Measurements from ENCODE around the gene ZCCHC14. TPM values are rescaled to one million over a fixed set of nuclear protein-coding genes. Genes with fewer than 3 reads are reported as not detected.

Gene ZCCHC14
- total and polyA plus RNA-seq, 2 of the 8 experiments (the other 6 are each of a cell fraction or from before 2014, with no cell fraction given) = 8.2 to 28.2 TPM

GRCh38 chr16:87507351-87508069 lies 14.7 kb upstream of the ZCCHC14 start:
- Histone ChIP-seq H3K14ac (ENCODE audit: insufficient read length) (no peak overlapping the region), H3K56ac (replicated peaks; ENCODE audit: insufficient read length, low read depth, low read length) (no peak overlapping the region), H3K23me2 (ENCODE audit: low read depth, low read length) (peaks cover 4% of the 10 kb centered on the region), H3K4me2 (ENCODE audit: insufficient read depth in 1 of 2, low read depth in 2 of 2, low read length in 2 of 2) (no peak overlapping the region), H3K27ac (ENCODE audit: low read depth, low read length) (no peak overlapping the region), H3K79me1 (ENCODE audit: low read depth, low read length) (peaks cover 3% of the 10 kb centered on the region), H3K4ac (replicated peaks; ENCODE audit: insufficient read length, low read depth, low read length) (no peak overlapping the region), H2BK20ac (ENCODE audit: low read length) (no peak overlapping the region), H3K36me3 (ENCODE audit: control insufficient read depth in 2 of 4, insufficient read depth in 4 of 4, low read length in 3 of 4) (no peaks in the 10 kb centered on the region; a peak in 1 of 8 replicates), H3K79me2 (ENCODE audit: control insufficient read depth in 1 of 2, insufficient read depth in 2 of 2, low read length in 2 of 2) (no peaks in the 10 kb centered on the region), H4K8ac (ENCODE audit: extremely low read depth, insufficient read depth, low read length) (0 out of 2 replicates have a peak overlapping the region, but pooled peaks have one; percentile 28), H2BK120ac (replicated peaks; ENCODE audit: low read depth, low read length) (no peak overlapping the region), H2BK5ac (ENCODE audit: low read depth, low read length) (peak overlapping the region; percentile 18; the same call in 1 of the 2 replicates), H3K18ac (ENCODE audit: extremely low read depth, low read length) (no peak overlapping the region), H3K27me3 (replicated peaks in 1 of 4; ENCODE audit: control insufficient read depth in 3 of 4, extremely low read depth in 1 of 4, insufficient read depth in 3 of 4, low read length in 3 of 4) (no peaks in the 10 kb centered on the region), H2AK5ac (ENCODE audit: low read depth, low read length) (0 out of 2 replicates have a peak overlapping the region, but pooled peaks have one; percentile 24), H3K9me3 (ENCODE audit: insufficient read depth in 2 of 2, low read depth in 1 of 2, low read length in 1 of 2) (peaks cover 0 to 2% of the 10 kb centered on the region in 2 experiments; a peak in 1 of 4 replicates), H3K23ac (ENCODE audit: insufficient read length) (no peak overlapping the region), H4K20me1 (replicated peaks in 1 of 2; ENCODE audit: control insufficient read depth in 1 of 2, insufficient read depth in 2 of 2, low read length in 2 of 2) (peaks cover 0 to 3% of the 10 kb centered on the region in 2 experiments), H4K91ac (replicated peaks; ENCODE audit: insufficient read length, low read length) (no peak overlapping the region), H2AFZ (ENCODE audit: low read length) (no peak overlapping the region), H4K5ac (ENCODE audit: insufficient read length, low read depth, low read length) (no peak overlapping the region), H3K4me3 (ENCODE audit: extremely low read depth in 1 of 4, insufficient read depth in 2 of 4, low read depth in 3 of 4, low read length in 4 of 4) (no peak overlapping the region), H2BK12ac (ENCODE audit: low read depth, low read length) (no peak overlapping the region), H3K4me1 (replicated peaks in 1 of 4; ENCODE audit: control insufficient read depth in 3 of 4, insufficient read depth in 4 of 4, low read length in 3 of 4) (peaks cover 0 to 3% (median 0%) of the 10 kb centered on the region in 4 experiments; a peak in 1 of 7 replicates), H3K9ac (replicated peaks in 1 of 4; ENCODE audit: extremely low read depth in 1 of 4, low read depth in 3 of 4, low read length in 3 of 4) (no peak overlapping the region), H2BK15ac (ENCODE audit: low read length) (peak overlapping the region; percentile 74; the same call in 1 of the 2 replicates)
- ChIA-PET CTCF (ENCODE audit: partially characterized antibody) (interaction anchor here (1.6 kb wide), 2 partner anchors 10 to 128 kb away, joined by 4 read pairs; no protein-coding TSS in a partner anchor), POLR2A (ENCODE audit: partially characterized antibody) (no interaction called here)
- no peak for TF ChIP-seq FOSL1 (IDR thresholded peaks at IDR 0.05; ENCODE audit: insufficient read depth, low read depth, low read length)
- TF ChIP-seq BACH1 (IDR thresholded peaks at IDR 0.05; ENCODE audit: low read length) = no peak
- TF ChIP-seq ATF2 (IDR thresholded peaks at IDR 0.05; ENCODE audit: low read length) = no peak
- no peak for TF ChIP-seq EP300 (IDR thresholded peaks at IDR 0.05; ENCODE audit: borderline replicate concordance in 1 of 2, low read depth in 2 of 2, low read length in 2 of 2)
- TF ChIP-seq CHD2 (IDR thresholded peaks at IDR 0.05; ENCODE audit: low read length) = no peak
- DNase-seq (ENCODE audit: low read depth in 1 of 2, low spot score in 2 of 2) (no peak), FAIRE-seq (no peak)
- 89% methylated on average over 25 of the region's 25 CpGs; no CpG with 5 or more reads in 1 of the 2 experiments for WGBS, 2 experiments (ENCODE audit: extremely low coverage in 1 of 2, insufficient coverage in 1 of 2, insufficient read length in 1 of 2, insufficient replicate concordance in 2 of 2, low coverage in 1 of 2, low lambda C conversion rate in 2 of 2, missing lambda C conversion rate in 1 of 2)
